Measurements from ENCODE around the gene PSTPIP1.

DNA sequence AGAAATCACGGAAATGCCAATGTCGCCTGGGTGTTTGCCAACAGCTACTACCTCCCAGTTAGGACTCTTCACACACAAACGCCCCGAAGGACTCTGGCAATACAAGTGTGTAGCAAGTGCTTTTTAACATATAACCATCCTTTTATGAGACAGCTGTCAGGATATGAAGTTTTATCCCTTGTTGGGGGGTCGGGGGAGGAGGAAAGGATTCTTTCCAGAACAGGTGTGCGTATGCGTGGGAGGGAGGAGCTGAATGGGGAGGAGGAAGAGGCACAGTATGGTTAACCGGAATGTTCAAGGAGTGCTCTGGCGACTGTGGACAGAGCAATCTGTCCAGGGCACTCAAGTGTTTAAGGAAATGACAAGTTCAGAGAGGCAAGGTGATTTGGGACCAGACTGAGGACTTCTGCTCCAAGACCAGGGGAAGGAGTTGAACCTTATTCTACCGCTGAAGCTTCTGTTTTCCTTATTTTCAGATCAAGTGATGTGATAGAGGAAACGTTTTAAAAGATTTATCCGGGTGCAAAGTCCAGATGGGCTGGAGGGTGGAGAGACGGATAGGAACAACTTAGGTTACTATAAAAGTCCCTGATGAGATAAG lies 74.7 kb downstream of the PSTPIP1 start:
- TF ChIP-seq, protein P1, sequence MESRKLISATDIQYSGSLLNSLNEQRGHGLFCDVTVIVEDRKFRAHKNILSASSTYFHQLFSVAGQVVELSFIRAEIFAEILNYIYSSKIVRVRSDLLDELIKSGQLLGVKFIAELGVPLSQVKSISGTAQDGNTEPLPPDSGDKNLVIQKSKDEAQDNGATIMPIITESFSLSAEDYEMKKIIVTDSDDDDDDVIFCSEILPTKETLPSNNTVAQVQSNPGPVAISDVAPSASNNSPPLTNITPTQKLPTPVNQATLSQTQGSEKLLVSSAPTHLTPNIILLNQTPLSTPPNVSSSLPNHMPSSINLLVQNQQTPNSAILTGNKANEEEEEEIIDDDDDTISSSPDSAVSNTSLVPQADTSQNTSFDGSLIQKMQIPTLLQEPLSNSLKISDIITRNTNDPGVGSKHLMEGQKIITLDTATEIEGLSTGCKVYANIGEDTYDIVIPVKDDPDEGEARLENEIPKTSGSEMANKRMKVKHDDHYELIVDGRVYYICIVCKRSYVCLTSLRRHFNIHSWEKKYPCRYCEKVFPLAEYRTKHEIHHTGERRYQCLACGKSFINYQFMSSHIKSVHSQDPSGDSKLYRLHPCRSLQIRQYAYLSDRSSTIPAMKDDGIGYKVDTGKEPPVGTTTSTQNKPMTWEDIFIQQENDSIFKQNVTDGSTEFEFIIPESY (IDR thresholded peaks at IDR 0.05) = no peak
- no peak for TF ChIP-seq GABPA (IDR thresholded peaks at IDR 0.05; ENCODE audit: low read depth)
- TF ChIP-seq, protein P2, sequence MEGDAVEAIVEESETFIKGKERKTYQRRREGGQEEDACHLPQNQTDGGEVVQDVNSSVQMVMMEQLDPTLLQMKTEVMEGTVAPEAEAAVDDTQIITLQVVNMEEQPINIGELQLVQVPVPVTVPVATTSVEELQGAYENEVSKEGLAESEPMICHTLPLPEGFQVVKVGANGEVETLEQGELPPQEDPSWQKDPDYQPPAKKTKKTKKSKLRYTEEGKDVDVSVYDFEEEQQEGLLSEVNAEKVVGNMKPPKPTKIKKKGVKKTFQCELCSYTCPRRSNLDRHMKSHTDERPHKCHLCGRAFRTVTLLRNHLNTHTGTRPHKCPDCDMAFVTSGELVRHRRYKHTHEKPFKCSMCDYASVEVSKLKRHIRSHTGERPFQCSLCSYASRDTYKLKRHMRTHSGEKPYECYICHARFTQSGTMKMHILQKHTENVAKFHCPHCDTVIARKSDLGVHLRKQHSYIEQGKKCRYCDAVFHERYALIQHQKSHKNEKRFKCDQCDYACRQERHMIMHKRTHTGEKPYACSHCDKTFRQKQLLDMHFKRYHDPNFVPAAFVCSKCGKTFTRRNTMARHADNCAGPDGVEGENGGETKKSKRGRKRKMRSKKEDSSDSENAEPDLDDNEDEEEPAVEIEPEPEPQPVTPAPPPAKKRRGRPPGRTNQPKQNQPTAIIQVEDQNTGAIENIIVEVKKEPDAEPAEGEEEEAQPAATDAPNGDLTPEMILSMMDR (IDR thresholded peaks at IDR 0.05 in 2 of 3, conservative IDR thresholded peaks at IDR 0.05 in 1 of 3; ENCODE audit: control insufficient read depth in 2 of 3, extremely low read depth in 1 of 3, insufficient read depth in 1 of 3, low read depth in 3 of 3, low read length in 3 of 3) = no peak
